ENCODE data around the gene ABCA13. TPM values are rescaled to one million over a fixed set of nuclear protein-coding genes. Genes with fewer than 3 reads are reported as not detected.

The ABCA13 gene
- total RNA-seq, 1 experiment from 2014 or later: not detected

- TF ChIP-seq EZH2 (IDR thresholded peaks at IDR 0.05): no peak
- TF ChIP-seq EZH2phosphoT487 (IDR thresholded peaks at IDR 0.05; ENCODE audit: borderline replicate concordance): no peak
- TF ChIP-seq SIN3A (IDR thresholded peaks at IDR 0.05; ENCODE audit: low read depth): no peak
- no peak for TF ChIP-seq SP1 (IDR thresholded peaks at IDR 0.05; ENCODE audit: low read depth)
Observed at GRCh38 chr7:48225101-48225500, 53.8 kb downstream of the ABCA13 start (continued).

GRCh38 chr7:48237354-48237753, 66.1 kb downstream of the ABCA13 start:
- no peak for DNase-seq (ENCODE audit: low read depth, low spot score)
- no peak overlapping the region for H3K9ac ChIP-seq (ENCODE audit: low read length)
- no peaks in the 10 kb centered on the region for H3K9me3 ChIP-seq (ENCODE audit: control insufficient read depth in 1 of 2, insufficient read depth in 1 of 2, low read depth in 1 of 2, low read length in 2 of 2)
- no peaks in the 10 kb centered on the region for H3K36me3 ChIP-seq (ENCODE audit: control insufficient read depth in 1 of 2, insufficient read depth in 2 of 2, low read length in 2 of 2)
- H3K27ac ChIP-seq (ENCODE audit: low read depth, low read length): no peak overlapping the region
- CTCF ChIA-PET: no interaction called here
- RAD21 ChIA-PET (ENCODE audit: low non-redundant PET in 1 of 2, low total read pairs in 2 of 2, uncharacterized antibody in 2 of 2, unreplicated experiment in 2 of 2): no interaction called here
- no peaks in the 10 kb centered on the region; the same call in 1 of the 2 replicates for H3K27me3 ChIP-seq (ENCODE audit: insufficient read depth, low read length)
- intact Hi-C loops (cut with micrococcal nuclease): no loop called here
- no peaks in the 10 kb centered on the region for H3K79me2 ChIP-seq (ENCODE audit: insufficient read depth, low read length)
- H3K9me2 ChIP-seq (ENCODE audit: insufficient read depth): no peaks in the 10 kb centered on the region
- no peak overlapping the region for H3K4me2 ChIP-seq (ENCODE audit: low read length)
- ATAC-seq: no peak
- TF ChIP-seq CEBPB (IDR thresholded peaks at IDR 0.05; ENCODE audit: low read depth): no peak
- no peak for TF ChIP-seq TCF7L2 (IDR thresholded peaks at IDR 0.05; ENCODE audit: borderline replicate concordance, extremely low read depth, insufficient read depth, insufficient read length)
- no peak for TF ChIP-seq CTCF (IDR thresholded peaks at IDR 0.05 in 2 of 3, conservative IDR thresholded peaks at IDR 0.05 in 1 of 3; ENCODE audit: borderline replicate concordance in 1 of 3, insufficient read depth in 1 of 3, low read depth in 2 of 3, low read length in 2 of 3)
- TF ChIP-seq EZH2phosphoT487 (IDR thresholded peaks at IDR 0.05; ENCODE audit: borderline replicate concordance): no peak
- TF ChIP-seq EGR1 (IDR thresholded peaks at IDR 0.05; ENCODE audit: low read depth): no peak
- no peak for TF ChIP-seq ATF3 (IDR thresholded peaks at IDR 0.05)
- TF ChIP-seq, protein P1, sequence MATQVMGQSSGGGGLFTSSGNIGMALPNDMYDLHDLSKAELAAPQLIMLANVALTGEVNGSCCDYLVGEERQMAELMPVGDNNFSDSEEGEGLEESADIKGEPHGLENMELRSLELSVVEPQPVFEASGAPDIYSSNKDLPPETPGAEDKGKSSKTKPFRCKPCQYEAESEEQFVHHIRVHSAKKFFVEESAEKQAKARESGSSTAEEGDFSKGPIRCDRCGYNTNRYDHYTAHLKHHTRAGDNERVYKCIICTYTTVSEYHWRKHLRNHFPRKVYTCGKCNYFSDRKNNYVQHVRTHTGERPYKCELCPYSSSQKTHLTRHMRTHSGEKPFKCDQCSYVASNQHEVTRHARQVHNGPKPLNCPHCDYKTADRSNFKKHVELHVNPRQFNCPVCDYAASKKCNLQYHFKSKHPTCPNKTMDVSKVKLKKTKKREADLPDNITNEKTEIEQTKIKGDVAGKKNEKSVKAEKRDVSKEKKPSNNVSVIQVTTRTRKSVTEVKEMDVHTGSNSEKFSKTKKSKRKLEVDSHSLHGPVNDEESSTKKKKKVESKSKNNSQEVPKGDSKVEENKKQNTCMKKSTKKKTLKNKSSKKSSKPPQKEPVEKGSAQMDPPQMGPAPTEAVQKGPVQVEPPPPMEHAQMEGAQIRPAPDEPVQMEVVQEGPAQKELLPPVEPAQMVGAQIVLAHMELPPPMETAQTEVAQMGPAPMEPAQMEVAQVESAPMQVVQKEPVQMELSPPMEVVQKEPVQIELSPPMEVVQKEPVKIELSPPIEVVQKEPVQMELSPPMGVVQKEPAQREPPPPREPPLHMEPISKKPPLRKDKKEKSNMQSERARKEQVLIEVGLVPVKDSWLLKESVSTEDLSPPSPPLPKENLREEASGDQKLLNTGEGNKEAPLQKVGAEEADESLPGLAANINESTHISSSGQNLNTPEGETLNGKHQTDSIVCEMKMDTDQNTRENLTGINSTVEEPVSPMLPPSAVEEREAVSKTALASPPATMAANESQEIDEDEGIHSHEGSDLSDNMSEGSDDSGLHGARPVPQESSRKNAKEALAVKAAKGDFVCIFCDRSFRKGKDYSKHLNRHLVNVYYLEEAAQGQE (IDR thresholded peaks at IDR 0.05; ENCODE audit: low read depth): no peak
- TF ChIP-seq YY1 (IDR thresholded peaks at IDR 0.05; ENCODE audit: extremely low read depth, insufficient replicate concordance, low read depth, low read length): no peak
- TF ChIP-seq POLR2A (IDR thresholded peaks at IDR 0.05; ENCODE audit: borderline replicate concordance, extremely low read depth, insufficient read depth, insufficient read length): no peak
- TF ChIP-seq ZFX (IDR thresholded peaks at IDR 0.05): no peak
- no peak for TF ChIP-seq JUND (IDR thresholded peaks at IDR 0.05)
- BruUV-seq (replicated peaks): no TSS peak
- H2AFZ ChIP-seq (ENCODE audit: low read depth, low read length, poor library complexity, severe bottlenecking): no peak overlapping the region
- no peak overlapping the region for H3K4me3 ChIP-seq (replicated peaks in 1 of 2; ENCODE audit: low read depth in 1 of 2, low read length in 2 of 2)
- no peaks in the 10 kb centered on the region for H3K4me1 ChIP-seq (ENCODE audit: control insufficient read depth in 1 of 2, insufficient read depth in 2 of 2, low read length in 2 of 2)
- POLR2A ChIA-PET: no interaction called here
- H4K20me1 ChIP-seq (ENCODE audit: insufficient read depth): no peaks in the 10 kb centered on the region
